Hematopoietic multipotent progenitor cell (in vitro differentiated cells): ENCODE data around the gene KLHL29. TPM values are rescaled to one million over a fixed set of nuclear protein-coding genes. Genes with fewer than 3 reads are reported as not detected.
A peak's percentile ranks its signal among the peaks of the same experiment; 100 is the strongest.
"Not testable (repeated sequence)": the region's sequence is repeated elsewhere in the genome, so short reads cannot be mapped to it uniquely, and the experiment has no call there.

Experiments used
- DNase-seq, 3 donors: peaks; one replicate each; pipeline ENCODE4 v3.0.0-alpha.2; 2011 to 2015; ENCODE audit warnings: low read depth in 2 of 3, low spot score in 2 of 3
- total RNA-seq: library from RNA; depleted of rRNA; stranded (reverse); fragments of >200 nt; gene quantifications from one replicate; pipeline ENCODE4 v1.2.3, GENCODE V29; 2012

The KLHL29 gene
- total RNA-seq, 1 donor = under 0.01 TPM

GRCh38 chr2:23720705-23721453 lies 335.9 kb downstream of the KLHL29 start:
- DNase-seq = no peak

DNA sequence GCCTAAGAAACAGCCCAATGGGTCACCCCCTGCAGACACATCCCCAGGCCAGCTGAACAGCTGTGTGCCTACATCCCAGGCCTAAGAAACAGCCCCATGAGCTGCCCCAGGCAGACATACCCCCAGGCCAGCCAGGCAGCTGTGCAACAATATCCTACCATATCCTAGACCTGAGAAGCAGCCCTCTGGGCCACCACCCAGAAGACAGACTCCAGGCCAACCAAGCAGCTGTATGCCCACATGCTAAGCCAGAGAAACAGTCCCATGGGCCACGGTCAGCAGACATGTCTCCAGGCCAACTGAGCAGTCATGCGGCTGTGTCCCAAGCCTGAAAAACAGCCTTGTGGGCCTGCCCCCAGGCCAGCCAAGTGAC lies 336.5 kb downstream of the KLHL29 start:
- DNase-seq = no peak

DNA sequence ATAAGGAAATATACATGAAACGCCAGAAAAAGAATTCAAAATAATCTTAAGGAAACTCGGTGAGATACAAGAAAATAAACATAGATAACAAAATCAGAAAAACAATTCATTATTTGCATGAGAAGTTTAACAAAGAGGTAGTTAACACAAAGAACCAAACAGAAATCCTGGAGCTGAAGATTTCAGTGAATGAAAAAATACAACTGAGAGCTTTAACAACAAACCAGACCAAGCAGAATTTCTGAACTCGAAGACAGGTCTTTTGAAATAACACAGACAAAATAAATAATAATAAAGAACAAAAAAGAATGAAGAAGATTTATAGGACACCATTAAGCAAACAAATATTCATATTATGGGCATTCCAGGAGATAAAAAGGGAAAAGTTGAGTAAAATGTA lies 337.3 kb downstream of the KLHL29 start:
- DNase-seq = peak in 1 of 3 donors; percentile 7

GRCh38 chr2:23723029-23723428 lies 338.1 kb downstream of the KLHL29 start:
- not testable (repeated sequence) for DNase-seq

DNA sequence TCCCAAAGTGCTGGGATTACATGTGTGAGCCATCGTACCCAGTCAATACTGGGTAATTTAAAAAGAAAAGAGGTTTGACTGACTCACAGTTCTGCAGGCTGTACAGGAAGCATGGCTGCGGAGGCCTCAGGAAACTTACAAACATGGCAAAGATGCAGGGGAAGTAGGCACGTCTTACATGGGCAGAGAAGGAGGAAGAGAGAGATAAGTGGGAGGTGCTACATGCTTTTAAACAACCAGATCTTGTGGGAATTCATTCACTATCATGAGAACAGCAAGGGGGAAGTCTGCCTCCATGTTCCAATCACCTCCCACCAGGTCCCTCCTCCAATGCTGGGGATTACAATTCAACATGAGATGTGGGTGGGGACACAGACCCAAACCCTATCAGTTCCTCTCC lies 349.4 kb downstream of the KLHL29 start:
- no peak for DNase-seq

- DNase-seq = not testable (repeated sequence)
These were observed 351.8 kb downstream of the KLHL29 start for GRCh38 chr2:23736783-23737182.

DNA sequence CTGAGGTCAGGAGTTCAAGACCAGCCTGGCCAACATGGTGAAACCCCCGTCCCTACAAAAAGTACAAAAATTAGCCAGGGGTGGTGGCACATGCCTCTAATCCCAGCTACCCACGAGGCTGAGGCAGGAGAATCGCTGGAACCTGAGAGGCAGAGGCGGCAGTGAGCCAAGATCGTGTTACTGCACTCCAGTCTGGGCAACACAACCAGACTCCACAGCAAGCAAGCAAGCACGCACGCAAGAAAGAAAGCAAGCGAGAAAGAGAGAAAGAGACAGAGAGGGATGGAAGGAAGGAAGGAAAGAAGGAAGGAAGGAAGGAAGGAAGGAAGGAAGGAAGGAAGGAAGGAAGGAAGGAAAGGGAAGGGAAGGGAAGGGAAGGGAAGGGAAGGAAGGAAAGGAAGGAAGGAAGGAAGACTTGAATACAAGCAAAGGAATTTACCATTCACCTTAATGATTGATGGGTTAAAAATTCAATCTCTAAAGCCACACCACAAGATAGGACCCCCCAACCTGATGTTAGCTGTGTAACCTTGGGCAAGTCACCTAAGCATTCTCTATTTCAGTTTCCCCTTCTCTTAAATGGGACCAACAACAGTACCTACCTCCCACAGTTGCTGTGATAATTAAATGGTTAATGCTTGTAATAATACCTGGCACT lies 360.2 kb downstream of the KLHL29 start:
- DNase-seq = no peak

GRCh38 chr2:23745726-23746105 lies 360.7 kb downstream of the KLHL29 start:
- no peak for DNase-seq

DNA sequence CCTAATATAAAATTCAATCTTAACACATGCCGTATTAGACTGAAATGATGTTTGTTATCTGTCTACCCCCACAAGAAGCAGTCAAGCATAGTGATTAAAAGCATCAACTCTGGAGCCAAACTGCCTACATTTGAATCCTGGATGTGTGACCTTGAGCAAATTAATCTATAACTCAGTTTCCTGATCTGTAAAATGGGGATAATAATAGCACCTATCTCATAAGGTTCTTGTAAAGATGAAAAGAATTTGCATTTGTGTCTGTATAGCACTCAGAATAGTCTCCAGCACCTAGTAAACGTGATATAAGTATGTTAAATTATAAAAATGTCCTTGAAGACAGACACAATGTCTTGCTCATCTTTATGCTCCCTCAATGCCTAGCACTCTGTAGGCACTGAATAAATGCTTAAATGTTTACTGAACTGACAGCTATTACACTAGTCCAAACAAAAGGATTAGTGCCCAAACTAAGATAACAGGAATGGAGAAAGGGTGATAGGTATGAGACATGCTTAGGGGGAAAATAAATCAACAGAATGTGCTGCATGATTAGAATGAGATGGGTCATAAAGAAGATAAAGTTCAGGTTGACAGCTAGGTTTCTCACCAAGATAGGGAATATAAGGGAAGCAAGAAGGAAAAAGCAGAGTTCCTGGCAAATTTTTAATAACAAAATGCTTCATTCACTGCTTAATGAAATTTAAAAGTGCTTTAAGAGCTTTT lies 361.3 kb downstream of the KLHL29 start:
- DNase-seq = no peak

DNA sequence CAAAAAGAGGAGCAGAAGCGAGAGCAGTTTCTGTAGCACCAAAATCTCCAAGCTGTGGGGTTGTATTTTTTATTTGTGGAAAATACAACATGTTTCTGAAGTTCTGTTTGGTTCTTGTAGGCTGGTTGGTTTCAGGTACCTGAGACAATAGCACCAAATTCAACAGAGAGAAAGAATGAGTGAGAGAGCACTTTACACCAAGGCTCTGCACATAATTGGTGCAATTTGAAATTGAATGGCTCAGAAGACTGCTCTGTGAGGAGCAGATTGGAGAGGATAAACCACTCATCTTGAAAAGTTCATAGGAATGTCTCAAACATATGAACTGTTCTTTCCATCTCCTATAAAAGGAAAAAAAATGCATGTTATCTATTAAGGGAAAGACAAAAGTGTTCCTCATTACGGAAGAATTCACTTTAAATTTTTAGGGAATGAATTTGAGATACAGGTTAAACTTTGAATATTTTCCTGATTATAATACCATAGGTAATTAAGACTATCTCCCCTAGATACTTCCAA lies 366.8 kb downstream of the KLHL29 start:
- DNase-seq = no peak

DNA sequence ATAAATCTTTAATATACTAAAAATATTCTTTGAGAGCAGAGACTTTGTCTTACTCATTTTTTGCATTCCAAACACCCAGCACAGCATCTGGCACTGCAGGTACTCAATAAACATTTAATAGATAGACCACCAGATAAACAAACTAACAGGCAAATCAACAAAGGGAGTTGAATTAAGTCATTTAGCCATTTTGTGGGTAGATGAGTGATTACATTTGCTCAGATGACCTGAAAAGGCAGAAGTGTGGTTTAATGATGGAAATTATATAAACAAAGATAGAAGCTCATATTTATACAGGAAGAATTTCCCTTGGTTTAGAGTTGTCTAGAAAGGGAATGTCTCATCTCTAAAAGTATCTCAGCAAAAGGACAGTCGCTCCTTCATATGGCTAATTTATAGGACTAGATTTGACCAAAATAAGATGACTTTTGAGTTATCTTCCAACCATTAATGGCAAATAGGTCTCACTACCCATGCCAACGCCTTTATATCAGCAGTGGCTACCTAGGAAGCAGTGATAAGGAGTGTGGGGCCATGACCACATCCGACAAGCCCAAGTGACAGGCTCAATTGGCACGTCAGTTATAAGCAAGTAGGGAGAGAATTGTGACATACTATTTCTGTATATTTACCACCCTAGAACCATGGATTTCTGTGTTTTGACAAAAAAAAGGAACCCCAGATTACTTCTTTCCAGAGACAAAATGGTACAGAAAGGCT lies 368.5 kb downstream of the KLHL29 start:
- DNase-seq = no peak

- DNase-seq = no peak
These were observed 370.0 kb downstream of the KLHL29 start for GRCh38 chr2:23754970-23755369.

GRCh38 chr2:23756593-23757292 lies 371.8 kb downstream of the KLHL29 start:
- DNase-seq = no peak

GRCh38 chr2:23757686-23758433 lies 372.9 kb downstream of the KLHL29 start:
- no peak for DNase-seq
